Measurements from ENCODE around the gene SOX18.

The SOX18 gene

DNA sequence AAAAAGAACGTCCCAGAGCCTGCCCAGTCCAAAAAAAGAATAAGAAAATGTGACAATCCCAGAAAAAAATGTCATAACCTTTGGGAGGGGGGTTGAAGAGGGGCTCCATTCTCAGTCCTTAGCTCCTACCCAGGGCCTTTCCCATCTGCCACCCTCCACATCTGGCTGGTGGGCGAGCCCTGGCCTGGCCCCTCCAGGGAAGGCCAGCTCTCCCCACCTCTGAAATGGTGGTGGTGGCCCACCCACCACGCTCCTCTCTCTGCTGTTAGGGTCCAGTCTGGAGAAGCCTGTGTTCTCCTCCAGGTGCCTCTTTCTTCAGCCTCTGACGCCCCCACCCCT is 29.5 kb upstream of the SOX18 start:
- intact Hi-C loops (cut with DNase I; ENCODE audit: low total_unique reads), result no loop called here
- Histone ChIP-seq H3K27ac (peak overlapping the region; percentile 69 to 80), H3K4me1 (peaks cover 0 to 56% (median 43%) of the 10 kb centered on the region in 4 donors), H3K4me3 (peak overlapping the region; percentile 65 to 68), H3K36me3 (peaks cover 0 to 15% (median 12%) of the 10 kb centered on the region in 3 donors), H3K27me3 (peaks cover 0 to 7% of the 10 kb centered on the region in 2 donors), H3K9me3 (no peaks in the 10 kb centered on the region)
- TF ChIP-seq, protein P1, sequence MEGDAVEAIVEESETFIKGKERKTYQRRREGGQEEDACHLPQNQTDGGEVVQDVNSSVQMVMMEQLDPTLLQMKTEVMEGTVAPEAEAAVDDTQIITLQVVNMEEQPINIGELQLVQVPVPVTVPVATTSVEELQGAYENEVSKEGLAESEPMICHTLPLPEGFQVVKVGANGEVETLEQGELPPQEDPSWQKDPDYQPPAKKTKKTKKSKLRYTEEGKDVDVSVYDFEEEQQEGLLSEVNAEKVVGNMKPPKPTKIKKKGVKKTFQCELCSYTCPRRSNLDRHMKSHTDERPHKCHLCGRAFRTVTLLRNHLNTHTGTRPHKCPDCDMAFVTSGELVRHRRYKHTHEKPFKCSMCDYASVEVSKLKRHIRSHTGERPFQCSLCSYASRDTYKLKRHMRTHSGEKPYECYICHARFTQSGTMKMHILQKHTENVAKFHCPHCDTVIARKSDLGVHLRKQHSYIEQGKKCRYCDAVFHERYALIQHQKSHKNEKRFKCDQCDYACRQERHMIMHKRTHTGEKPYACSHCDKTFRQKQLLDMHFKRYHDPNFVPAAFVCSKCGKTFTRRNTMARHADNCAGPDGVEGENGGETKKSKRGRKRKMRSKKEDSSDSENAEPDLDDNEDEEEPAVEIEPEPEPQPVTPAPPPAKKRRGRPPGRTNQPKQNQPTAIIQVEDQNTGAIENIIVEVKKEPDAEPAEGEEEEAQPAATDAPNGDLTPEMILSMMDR (IDR thresholded peaks at IDR 0.05), result no peak
- no peak for DNase-seq

DNA sequence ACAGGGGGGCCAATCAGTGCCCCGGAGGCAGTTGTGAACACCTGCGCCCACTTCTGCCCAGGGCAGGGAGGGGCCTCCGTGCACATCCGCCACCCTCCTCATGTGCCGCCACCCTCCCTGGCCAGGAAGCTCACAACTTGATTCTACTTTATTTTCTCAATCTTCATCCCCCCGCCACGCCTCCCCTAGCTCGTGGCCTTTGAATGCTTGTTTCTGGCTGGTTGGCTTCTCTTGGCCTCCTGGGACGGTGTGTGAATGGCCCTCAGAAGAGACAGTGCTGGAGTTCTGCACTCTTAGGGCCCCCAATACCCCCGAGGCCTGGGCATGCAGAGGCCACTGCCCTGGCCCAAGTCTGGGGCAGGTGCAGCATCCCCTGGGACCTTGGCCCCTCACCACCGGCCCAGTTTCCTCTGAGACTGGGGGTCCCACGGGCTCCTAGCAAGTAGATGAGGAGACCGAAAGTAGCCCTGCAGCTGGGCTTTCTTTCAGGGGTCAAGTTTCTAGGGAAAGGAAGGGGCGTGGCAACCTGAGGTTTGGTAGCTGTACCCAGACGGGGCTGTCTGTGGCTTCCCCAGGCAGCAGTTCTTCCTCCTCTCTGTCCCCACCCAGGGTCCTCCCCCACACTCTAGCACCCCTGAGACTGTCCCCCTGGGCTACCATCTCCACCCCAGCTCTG is 28.6 kb upstream of the SOX18 start:
- Histone ChIP-seq H3K9me3 (no peaks in the 10 kb centered on the region), H3K27me3 (no peaks in the 10 kb centered on the region), H3K4me1 (peaks cover 0 to 47% (median 34%) of the 10 kb centered on the region in 4 donors), H3K27ac (peak overlapping the region; percentile 69 to 80), H3K36me3 (peaks cover 0 to 22% (median 21%) of the 10 kb centered on the region in 3 donors), H3K4me3 (peak overlapping the region; percentile 65 to 68)
- no peak for DNase-seq
- TF ChIP-seq, protein P1 (IDR thresholded peaks at IDR 0.05), result no peak
- intact Hi-C loops (cut with DNase I; ENCODE audit: low total_unique reads), result no loop called here

DNA sequence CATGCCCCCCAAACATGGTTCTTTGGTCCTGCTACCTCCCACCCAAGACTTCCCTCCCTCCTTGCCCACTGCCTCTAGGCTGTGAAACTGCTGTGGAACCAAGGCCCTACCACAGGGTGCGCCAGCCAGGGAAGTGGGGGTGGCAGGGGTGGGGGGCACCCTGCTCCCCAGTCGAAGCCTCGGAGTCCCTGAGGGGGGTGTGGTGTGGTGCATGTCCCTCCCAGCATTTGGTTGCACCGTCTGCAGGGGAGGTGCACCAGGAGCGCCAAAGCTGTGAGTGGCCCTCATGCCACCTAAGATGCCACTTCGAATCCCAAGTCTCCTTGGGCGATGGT is 28.1 kb upstream of the SOX18 start:
- peaks cover 0 to 45% (median 33%) of the 10 kb centered on the region in 4 donors for H3K4me1 ChIP-seq
- intact Hi-C loops (cut with DNase I; ENCODE audit: low total_unique reads), result no loop called here
- H3K9me3 ChIP-seq, result no peaks in the 10 kb centered on the region
- TF ChIP-seq, protein P1 (IDR thresholded peaks at IDR 0.05), result no peak
- peaks cover 0 to 26% (median 22%) of the 10 kb centered on the region in 3 donors for H3K36me3 ChIP-seq
- DNase-seq, result no peak
- no peaks in the 10 kb centered on the region for H3K27me3 ChIP-seq
- peak overlapping the region; percentile 31 to 80 for H3K27ac ChIP-seq
- H3K4me3 ChIP-seq, result peak overlapping the region; percentile 65 to 68

DNA sequence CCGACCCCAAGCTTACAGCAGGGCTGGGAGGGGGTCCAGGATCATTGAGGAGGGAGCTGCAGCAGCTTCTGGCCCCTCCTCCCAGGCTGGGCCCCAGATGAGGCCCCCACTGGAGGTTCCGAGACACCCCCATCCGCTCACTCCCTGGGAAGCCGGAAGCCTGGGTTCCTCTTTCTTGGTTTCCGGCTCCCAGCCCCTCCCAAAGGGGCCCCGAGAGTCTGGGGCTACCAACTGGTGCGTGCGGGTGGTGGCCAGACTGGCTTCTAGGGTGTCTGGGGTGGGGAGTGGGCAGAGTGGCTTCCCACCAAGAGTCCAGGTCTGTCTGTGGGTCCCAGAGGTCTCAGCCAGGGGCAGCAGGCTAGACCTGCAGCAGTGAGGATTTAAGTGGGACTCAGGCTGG is 27.7 kb upstream of the SOX18 start:
- H3K36me3 ChIP-seq, result peaks cover 0 to 30% (median 22%) of the 10 kb centered on the region in 3 donors
- no peaks in the 10 kb centered on the region for H3K27me3 ChIP-seq
- TF ChIP-seq, protein P1 (IDR thresholded peaks at IDR 0.05), result no peak
- peak overlapping the region; percentile 65 to 68 for H3K4me3 ChIP-seq
- intact Hi-C loops (cut with DNase I; ENCODE audit: low total_unique reads), result no loop called here
- no peak for DNase-seq
- peak overlapping the region in 1 of 2 donors; percentile 31 for H3K27ac ChIP-seq
- no peaks in the 10 kb centered on the region for H3K9me3 ChIP-seq
- H3K4me1 ChIP-seq, result peaks cover 0 to 41% (median 33%) of the 10 kb centered on the region in 4 donors

DNA sequence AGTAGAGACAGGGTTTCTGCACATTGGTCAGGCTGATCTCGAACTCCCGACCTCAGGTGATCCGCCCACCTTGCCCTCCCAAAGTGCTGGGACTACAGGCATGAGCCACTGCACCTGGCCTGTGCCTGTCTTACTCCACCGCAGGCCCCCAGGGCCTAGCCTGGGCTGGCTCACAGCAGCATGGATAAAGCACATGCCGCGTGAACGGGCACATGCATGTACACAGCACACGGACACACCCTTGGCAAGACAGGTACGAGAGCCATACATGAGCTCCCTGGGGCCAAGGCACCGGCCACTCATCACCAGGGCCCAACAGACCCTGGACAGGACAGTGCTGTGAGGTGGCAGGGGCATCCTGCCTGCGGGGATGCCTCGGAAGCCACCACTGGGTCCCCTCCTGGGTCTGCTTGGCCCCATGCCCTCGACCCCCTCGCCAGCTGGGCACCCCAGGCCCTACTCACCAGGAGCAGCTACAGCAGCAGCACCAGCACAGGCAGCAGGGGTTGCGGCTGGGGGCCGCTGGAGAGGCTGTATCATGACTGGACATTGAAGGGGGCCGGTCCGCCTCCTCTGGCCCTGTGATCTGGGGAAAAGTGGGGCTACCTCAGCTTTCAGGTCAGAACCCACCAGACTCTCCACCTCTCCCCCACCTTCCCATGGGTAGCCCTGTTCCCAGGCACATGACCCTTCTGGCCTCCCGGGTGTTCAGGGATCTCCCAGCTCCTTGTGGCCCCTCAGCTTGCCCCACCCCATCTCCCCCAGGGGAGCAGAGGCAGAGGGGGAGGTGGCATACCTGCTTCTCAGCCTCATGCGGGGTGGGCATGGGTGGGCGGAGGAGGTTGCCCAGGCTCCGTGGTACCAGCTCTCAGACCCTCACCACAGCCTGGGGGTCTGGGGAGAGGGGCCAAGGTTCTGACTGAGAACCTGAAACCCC is 26.9 kb upstream of the SOX18 start:
- Histone ChIP-seq H3K4me3 (peak overlapping the region in 1 of 2 donors; percentile 16), H3K4me1 (peaks cover 0 to 41% (median 33%) of the 10 kb centered on the region in 4 donors), H3K27ac (no peak overlapping the region), H3K27me3 (no peaks in the 10 kb centered on the region), H3K9me3 (no peaks in the 10 kb centered on the region), H3K36me3 (peaks cover 0 to 38% (median 22%) of the 10 kb centered on the region in 3 donors)
- TF ChIP-seq, protein P1 (IDR thresholded peaks at IDR 0.05), result no peak
- intact Hi-C loops (cut with DNase I; ENCODE audit: low total_unique reads), result no loop called here
- DNase-seq, result no peak
